B cell (primary cell): ENCODE results near the gene KLF1.

Experiments used
- EZH2 ChIP-seq: IDR thresholded peaks from 2 replicates; pipeline ENCODE4 v1.6.1; 2012; ENCODE audit warnings: borderline replicate concordance, low read depth, mild to moderate bottlenecking, moderate library complexity, low read length; ENCODE audit not compliant: insufficient read depth, poor library complexity, severe bottlenecking
- TF ChIP-seq, protein P1 (sequence below): fragments of 200-600 bp; IDR thresholded peaks from one replicate; pipeline ENCODE4 v1.8.0; 2022; ENCODE audit warnings: antibody characterized with exemption, mild to moderate bottlenecking

DNA sequence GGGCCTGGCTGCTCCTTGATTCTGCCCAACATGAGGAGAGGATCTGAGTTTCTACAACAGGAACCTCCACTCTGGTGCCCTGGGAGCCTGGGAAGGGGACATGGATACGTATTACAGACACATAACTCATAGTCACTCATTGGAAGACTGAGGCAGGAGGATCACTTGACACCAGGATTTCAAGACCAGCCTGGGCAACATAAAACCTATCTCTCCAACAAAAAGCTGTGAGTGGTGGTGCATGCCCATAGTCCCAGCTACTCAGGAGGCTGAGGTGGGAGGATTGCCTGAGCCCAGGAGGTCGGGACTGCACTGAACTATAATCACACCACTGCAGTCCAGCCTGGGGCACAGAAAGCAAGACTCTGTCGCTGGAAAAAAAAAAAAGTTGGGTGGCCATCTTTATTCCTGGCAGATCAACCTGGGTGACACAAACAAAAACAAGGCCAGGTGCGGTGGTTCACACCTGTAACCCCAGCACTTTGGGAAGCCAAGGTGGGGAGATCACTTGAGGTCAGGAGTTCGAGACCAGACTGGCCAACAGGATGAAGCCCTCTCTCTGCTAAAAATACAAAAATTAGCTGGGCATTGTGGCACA, 1.1 kb upstream of the KLF1 start:
- no peak for TF ChIP-seq EZH2
- TF ChIP-seq, protein P1, sequence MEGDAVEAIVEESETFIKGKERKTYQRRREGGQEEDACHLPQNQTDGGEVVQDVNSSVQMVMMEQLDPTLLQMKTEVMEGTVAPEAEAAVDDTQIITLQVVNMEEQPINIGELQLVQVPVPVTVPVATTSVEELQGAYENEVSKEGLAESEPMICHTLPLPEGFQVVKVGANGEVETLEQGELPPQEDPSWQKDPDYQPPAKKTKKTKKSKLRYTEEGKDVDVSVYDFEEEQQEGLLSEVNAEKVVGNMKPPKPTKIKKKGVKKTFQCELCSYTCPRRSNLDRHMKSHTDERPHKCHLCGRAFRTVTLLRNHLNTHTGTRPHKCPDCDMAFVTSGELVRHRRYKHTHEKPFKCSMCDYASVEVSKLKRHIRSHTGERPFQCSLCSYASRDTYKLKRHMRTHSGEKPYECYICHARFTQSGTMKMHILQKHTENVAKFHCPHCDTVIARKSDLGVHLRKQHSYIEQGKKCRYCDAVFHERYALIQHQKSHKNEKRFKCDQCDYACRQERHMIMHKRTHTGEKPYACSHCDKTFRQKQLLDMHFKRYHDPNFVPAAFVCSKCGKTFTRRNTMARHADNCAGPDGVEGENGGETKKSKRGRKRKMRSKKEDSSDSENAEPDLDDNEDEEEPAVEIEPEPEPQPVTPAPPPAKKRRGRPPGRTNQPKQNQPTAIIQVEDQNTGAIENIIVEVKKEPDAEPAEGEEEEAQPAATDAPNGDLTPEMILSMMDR, result no peak
